Coronary artery (tissue), 2 donors: ENCODE data around the gene PSME1.

ENCODE experiments used
- DNase-seq: peaks from one replicate; pipeline ENCODE4 v3.0.0-alpha.2; 2017; ENCODE audit warnings: low spot score
- H3K27ac ChIP-seq, 2 donors: fragments of 200-600 bp; sonication (generic); one replicate each; pipeline ENCODE4 v1.5.1; 2016 to 2019
- H3K4me3 ChIP-seq: fragments of 200-600 bp; sonication (generic); 2 replicates; pipeline ENCODE4 v1.5.1; 2016; ENCODE audit warnings: mild to moderate bottlenecking, moderate library complexity
- CTCF ChIP-seq: fragments of 200-600 bp; sonication (generic); IDR thresholded peaks from one replicate; pipeline ENCODE4 v1.5.1; 2019; ENCODE audit warnings: antibody characterized with exemption

PSME1 gene

DNA sequence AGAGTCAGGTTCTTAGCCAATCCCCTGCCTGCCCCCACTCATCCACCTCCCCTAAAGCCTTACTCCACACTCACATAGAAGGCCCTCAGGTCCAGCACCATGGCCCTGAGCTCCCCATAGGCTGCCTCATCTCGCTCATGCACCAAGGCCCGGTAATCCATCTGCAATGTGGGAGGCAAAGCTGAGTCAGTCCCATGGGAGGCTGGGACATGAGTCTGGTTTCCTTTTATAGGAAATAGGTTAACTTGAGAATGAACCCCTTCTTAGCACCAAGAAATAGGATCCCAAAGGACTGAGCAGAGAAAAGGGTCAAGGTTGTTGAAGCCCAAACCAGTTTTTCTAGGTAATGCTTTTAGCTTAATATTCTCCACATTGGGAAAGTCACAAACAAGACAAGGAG lies 7.5 kb downstream of the PSME1 start:
- Histone ChIP-seq H3K27ac (no peak overlapping the region), H3K4me3 (no peak overlapping the region)
- no peak for TF ChIP-seq CTCF
- DNase-seq: no peak

DNA sequence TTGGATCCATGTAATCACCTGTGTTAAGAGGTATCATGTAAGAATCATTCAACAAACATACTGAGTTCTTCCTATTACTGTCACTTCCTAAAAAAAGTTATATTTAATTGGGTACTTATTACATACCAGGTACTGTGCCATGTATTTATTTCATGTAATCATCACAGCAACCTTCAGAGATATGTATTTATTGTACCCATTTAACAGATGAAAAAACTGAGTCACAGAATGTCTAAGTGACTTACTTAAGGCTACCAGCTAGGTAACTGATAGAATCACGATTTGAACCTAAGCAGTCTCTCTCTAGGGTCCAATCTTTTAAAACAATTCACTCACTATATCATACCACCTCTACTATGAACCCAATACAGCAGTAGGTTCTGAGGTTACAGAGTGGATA lies 8.5 kb downstream of the PSME1 start:
- no peak for DNase-seq
- Histone ChIP-seq H3K27ac (no peak overlapping the region), H3K4me3 (no peak overlapping the region)
- TF ChIP-seq CTCF: no peak

- Histone ChIP-seq H3K4me3 (no peak overlapping the region), H3K27ac (peak overlapping the region in 1 of 2 donors; percentile 98)
- TF ChIP-seq CTCF: no peak
- no peak for DNase-seq
Measured at GRCh38 chr14:24145219-24145618, 9.2 kb downstream of the PSME1 start.

DNA sequence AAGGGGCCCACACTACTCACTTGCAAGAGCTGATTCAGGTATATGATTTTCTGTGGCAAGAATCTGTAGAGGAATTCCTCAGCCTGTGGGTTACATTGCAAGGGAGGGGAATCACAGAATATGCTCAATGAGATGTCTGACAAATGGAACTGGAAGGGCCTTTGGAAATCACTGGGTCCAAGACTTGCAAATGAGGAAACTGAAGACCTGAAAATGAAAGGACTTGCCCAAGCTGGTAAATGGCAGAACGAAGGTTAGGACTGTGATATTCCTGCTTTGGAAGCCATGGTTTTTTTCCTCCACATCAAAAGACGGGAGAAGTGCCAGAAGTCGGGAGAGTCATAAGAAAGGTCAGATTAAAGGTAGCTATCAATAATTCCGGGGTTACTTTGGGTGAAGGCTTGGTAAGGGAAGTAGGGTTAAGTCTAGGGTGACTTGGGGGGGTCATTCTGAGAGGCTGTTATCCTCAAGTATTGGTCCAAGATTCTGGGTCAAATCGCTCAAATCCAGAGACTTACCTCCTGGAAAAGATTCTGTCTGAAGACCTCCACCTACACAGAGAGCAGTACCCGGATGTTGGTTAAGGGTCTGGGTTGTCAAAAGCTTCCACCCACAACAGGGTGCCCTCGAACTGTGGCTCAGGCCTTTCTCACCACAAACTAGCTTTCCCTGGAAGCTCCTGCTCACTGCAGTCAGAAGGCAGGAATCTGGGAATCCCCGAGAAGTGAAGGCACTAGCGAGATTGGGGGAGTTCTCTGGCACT lies 9.9 kb downstream of the PSME1 start:
- DNase-seq: no peak
- Histone ChIP-seq H3K27ac (peak overlapping the region; percentile 77 to 98), H3K4me3 (peak overlapping the region; percentile 84)
- TF ChIP-seq CTCF: no peak

- Histone ChIP-seq H3K4me3 (peak within 1 kb of the TSS; percentile 84), H3K27ac (peak within 1 kb of the TSS; percentile 77 to 98)
- peak; percentile 98 for DNase-seq
- TF ChIP-seq CTCF: no peak
Measured at GRCh38 chr14:24146453-24146977, 10.5 kb downstream of the PSME1 start, which contains the start of gene PSME2. TSS of gene PSME2 (minus strand) at chr14:24146610. CDS start at chr14:24146581, 29 bp downstream.

DNA sequence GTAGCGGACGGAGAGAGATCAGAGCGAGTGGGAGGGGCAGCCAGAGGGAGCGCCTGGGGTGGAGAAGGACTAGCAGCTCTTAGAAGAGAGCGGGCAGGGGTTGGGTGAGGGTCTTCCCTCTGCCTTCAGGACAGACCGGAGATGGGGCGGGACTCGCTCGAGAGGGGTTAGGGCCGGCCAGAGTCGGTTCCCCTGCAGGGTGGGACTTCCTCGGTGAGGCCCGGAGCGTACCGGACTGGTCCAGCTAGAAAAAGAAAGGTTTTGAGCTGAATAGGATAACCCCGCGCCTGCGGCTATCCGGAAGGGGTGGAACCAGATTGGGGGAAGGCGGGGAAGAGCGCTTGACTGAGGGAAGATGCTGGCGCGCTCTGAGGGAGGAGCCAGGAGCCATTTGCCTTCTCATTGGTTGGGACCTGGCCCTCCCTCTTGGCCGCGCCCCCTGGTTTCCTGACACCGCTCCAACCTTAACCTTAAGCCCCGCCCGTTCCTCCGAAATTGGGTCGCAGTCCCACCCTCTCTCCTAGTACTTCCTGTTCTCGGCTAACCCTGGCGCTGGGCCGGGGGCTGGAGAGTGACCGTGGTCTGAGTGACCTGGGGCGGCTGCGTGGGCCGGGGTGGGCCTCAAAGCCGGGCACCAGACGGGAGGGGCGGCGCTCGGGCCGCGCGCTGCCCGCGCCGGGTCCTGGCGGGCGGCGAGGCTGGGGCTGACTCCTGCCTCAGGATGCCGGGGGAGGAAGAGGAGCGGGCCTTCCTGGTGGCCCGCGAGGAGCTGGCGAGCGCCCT lies 11.2 kb downstream of the PSME1 start, which contains the start of gene RNF31:
Gene RNF31, plus strand, starts transcription at position 521 of the 783 bp plus-strand sequence. Its CDS starts 201 bp downstream, at position 722.
- DNase-seq: peak; percentile 98
- peak within 1 kb of the TSS; percentile 77 to 98 for H3K27ac ChIP-seq
- no peak for TF ChIP-seq CTCF
- H3K4me3 ChIP-seq: peak within 1 kb of the TSS; percentile 84
